Epithelial cell of proximal tubule (primary cell): ENCODE results near the gene EML2. TPM values are rescaled to one million over a fixed set of nuclear protein-coding genes. Genes with fewer than 3 reads are reported as not detected.

ENCODE experiments used
- DNase-seq: peaks from one replicate; pipeline ENCODE4 v3.0.0-alpha.2; 2011; ENCODE audit warnings: low read depth
- H3K4me3 ChIP-seq: 2 replicates; pipeline ENCODE4 v1.5.1; 2011; ENCODE audit warnings: low read depth, mild to moderate bottlenecking, low read length
- total RNA-seq: library from RNA; depleted of rRNA; stranded (reverse); fragments of >200 nt; gene quantifications from 2 replicates; pipeline ENCODE4 v1.2.3, GENCODE V29; 2015
- TF ChIP-seq, protein P1 (sequence below): conservative IDR thresholded peaks from 2 replicates; pipeline ENCODE4 v1.5.1; 2012; ENCODE audit warnings: low read depth, mild to moderate bottlenecking, low read length

Gene EML2
- total RNA-seq, 1 donor from 2014 or later: 33.6 TPM

DNA sequence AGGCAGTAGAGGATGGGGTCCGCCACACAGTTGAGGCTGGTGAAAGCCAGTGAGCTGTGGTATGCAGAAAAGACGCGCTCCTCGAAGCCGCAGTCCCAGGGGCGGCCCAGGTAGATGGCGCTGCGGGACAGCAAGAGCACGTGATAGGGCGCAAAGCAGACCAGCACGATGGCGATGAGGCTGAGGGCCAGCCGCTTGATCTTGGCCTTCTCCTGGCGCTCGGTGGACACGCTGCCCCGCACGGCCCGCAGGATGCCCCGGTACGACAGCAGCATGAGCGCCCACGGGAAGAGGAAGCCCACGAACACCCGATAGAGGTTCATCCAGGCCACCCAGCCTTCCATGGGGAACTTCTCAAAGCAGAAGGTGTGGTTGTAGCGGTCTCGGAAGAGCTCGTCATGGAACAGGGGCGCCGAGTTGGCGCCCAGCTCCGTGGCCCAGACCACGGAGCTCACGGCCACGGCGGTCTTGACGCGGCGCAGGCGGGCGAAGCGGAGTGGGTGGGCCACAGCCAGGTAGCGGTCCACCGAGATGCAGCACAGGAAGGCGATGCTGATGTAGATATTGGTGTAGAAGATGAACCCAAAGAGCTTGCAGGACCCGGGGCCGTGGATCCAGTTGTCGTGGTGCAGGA is 48.1 kb downstream of the EML2 start:
- TF ChIP-seq, protein P1, sequence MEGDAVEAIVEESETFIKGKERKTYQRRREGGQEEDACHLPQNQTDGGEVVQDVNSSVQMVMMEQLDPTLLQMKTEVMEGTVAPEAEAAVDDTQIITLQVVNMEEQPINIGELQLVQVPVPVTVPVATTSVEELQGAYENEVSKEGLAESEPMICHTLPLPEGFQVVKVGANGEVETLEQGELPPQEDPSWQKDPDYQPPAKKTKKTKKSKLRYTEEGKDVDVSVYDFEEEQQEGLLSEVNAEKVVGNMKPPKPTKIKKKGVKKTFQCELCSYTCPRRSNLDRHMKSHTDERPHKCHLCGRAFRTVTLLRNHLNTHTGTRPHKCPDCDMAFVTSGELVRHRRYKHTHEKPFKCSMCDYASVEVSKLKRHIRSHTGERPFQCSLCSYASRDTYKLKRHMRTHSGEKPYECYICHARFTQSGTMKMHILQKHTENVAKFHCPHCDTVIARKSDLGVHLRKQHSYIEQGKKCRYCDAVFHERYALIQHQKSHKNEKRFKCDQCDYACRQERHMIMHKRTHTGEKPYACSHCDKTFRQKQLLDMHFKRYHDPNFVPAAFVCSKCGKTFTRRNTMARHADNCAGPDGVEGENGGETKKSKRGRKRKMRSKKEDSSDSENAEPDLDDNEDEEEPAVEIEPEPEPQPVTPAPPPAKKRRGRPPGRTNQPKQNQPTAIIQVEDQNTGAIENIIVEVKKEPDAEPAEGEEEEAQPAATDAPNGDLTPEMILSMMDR: peak; percentile 58
- H3K4me3 ChIP-seq: no peak overlapping the region
- DNase-seq: no peak

- no peak overlapping the region for H3K4me3 ChIP-seq
- no peak for DNase-seq
- TF ChIP-seq, protein P1: no peak
Measured at GRCh38 chr19:45590300-45591003, 48.7 kb downstream of the EML2 start.

- H3K4me3 ChIP-seq: no peak overlapping the region
- TF ChIP-seq, protein P1: no peak
- no peak for DNase-seq
Measured at GRCh38 chr19:45589768-45590167, 49.4 kb downstream of the EML2 start.

DNA sequence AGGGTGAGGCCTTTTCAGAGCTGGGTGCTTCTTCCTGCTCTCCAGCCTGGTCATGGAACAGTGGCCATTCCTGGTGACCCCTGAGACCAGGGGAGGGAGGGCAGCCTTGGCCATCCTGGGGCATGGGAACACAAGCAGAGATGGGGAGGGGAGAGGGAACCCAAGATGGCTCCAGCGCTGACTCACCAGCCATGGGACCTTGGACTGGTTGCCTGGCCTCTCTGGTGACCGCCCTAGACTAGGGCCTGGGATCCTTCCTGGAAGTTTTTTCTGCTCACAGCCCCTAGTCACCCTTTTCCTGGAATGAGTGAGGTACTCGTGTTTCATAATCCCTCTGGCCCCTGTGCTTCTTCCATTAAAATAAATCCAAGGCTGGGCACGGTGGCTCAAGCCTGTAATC is 51.3 kb downstream of the EML2 start:
- TF ChIP-seq, protein P1: no peak
- no peak overlapping the region for H3K4me3 ChIP-seq
- DNase-seq: no peak

DNA sequence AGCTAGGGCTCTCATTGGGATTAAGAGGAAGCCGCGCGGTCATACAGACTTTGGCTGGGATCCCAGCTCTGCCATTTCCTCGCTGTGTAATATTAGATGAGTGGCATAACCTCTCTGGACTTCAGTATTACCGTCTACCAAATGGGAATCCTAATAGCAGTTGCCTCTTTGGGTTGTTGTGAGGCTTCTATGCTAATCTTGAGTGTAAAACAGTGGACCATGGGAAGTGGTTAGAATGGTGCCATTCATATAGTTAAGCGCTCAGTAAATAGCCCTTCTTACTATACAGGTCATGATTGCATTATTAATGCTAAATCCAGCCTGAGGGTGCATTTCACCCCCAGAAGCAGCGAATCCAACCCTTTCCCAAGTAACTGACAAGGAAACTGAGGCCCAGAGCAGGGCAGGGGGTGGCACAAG is 54.0 kb downstream of the EML2 start:
- peak overlapping the region; percentile 85 for H3K4me3 ChIP-seq
- DNase-seq: no peak
- TF ChIP-seq, protein P1: no peak

DNA sequence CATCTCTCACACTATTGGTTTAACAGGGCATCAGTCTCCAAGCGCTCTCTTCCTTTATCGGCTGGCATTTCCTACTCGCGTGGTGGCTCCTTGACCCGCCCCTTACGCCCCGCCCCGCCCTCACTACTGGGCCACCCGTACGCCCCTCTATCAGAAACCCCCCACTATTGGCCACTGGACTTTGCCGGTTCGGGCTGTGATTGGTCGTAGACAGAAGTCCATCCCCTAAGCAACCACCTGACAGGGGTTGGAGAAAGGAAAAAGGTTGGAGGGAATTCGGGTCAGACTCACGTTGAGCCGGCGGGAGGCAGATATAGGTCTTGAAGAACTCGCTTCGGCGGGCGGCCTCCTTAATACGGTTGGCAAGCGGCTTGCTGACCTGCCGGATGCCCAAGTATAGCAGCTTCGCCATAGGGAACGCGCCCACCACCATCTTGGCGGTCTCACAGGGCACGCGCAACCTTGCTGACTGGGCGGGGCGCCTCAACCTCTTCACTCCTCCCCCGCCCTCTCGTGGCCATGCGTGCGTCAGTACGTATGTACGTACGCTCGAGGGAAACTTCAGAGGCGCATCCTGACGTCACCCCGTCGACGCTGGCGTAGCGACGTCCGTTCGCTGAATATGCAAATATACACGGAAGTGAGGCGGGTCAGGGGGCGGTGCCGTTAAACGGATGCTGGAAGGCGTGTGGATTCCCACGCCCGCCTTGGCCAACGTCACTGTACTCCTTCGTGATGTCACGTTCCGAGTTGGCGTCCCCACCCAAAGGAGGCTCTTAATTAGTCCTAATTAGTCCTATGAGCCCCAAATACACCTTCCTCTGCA is 54.7 kb downstream of the EML2 start, which contains the start of gene OPA3:
Gene OPA3 (minus strand): TSS at position 471 of the 826 bp plus-strand sequence. CDS start 38 bp downstream, at position 433.
- peak; percentile 96 for DNase-seq
- TF ChIP-seq, protein P1: no peak
- H3K4me3 ChIP-seq: peak within 1 kb of the TSS; percentile 85
